ENCODE results near the gene MYRF.

The MYRF gene

GRCh38 chr11:61706452-61707400 is 45.7 kb upstream of the MYRF start:
- H3K4me3 ChIP-seq (replicated peaks; ENCODE audit: insufficient read depth, low read length) = no peak overlapping the region
- no peak overlapping the region for H3K27ac ChIP-seq (replicated peaks)
- no peaks in the 10 kb centered on the region for H3K27me3 ChIP-seq (ENCODE audit: insufficient read depth, poor library complexity, severe bottlenecking)
- DNase-seq (ENCODE audit: low read depth in 1 of 2, low spot score in 1 of 2) = no peak
- TF ChIP-seq POLR2AphosphoS5 (IDR thresholded peaks at IDR 0.05; ENCODE audit: low read depth) (no peak), GABPA (IDR thresholded peaks at IDR 0.05; ENCODE audit: low read depth) (no peak), SPI1 (IDR thresholded peaks at IDR 0.05; ENCODE audit: borderline replicate concordance, low read depth) (no peak)
- TF ChIP-seq, protein P1, sequence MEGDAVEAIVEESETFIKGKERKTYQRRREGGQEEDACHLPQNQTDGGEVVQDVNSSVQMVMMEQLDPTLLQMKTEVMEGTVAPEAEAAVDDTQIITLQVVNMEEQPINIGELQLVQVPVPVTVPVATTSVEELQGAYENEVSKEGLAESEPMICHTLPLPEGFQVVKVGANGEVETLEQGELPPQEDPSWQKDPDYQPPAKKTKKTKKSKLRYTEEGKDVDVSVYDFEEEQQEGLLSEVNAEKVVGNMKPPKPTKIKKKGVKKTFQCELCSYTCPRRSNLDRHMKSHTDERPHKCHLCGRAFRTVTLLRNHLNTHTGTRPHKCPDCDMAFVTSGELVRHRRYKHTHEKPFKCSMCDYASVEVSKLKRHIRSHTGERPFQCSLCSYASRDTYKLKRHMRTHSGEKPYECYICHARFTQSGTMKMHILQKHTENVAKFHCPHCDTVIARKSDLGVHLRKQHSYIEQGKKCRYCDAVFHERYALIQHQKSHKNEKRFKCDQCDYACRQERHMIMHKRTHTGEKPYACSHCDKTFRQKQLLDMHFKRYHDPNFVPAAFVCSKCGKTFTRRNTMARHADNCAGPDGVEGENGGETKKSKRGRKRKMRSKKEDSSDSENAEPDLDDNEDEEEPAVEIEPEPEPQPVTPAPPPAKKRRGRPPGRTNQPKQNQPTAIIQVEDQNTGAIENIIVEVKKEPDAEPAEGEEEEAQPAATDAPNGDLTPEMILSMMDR (IDR thresholded peaks at IDR 0.05; ENCODE audit: insufficient read depth, low read length) = no peak
- TF ChIP-seq, protein P2, sequence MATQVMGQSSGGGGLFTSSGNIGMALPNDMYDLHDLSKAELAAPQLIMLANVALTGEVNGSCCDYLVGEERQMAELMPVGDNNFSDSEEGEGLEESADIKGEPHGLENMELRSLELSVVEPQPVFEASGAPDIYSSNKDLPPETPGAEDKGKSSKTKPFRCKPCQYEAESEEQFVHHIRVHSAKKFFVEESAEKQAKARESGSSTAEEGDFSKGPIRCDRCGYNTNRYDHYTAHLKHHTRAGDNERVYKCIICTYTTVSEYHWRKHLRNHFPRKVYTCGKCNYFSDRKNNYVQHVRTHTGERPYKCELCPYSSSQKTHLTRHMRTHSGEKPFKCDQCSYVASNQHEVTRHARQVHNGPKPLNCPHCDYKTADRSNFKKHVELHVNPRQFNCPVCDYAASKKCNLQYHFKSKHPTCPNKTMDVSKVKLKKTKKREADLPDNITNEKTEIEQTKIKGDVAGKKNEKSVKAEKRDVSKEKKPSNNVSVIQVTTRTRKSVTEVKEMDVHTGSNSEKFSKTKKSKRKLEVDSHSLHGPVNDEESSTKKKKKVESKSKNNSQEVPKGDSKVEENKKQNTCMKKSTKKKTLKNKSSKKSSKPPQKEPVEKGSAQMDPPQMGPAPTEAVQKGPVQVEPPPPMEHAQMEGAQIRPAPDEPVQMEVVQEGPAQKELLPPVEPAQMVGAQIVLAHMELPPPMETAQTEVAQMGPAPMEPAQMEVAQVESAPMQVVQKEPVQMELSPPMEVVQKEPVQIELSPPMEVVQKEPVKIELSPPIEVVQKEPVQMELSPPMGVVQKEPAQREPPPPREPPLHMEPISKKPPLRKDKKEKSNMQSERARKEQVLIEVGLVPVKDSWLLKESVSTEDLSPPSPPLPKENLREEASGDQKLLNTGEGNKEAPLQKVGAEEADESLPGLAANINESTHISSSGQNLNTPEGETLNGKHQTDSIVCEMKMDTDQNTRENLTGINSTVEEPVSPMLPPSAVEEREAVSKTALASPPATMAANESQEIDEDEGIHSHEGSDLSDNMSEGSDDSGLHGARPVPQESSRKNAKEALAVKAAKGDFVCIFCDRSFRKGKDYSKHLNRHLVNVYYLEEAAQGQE (IDR thresholded peaks at IDR 0.05; ENCODE audit: insufficient replicate concordance, low read depth) = no peak

DNA sequence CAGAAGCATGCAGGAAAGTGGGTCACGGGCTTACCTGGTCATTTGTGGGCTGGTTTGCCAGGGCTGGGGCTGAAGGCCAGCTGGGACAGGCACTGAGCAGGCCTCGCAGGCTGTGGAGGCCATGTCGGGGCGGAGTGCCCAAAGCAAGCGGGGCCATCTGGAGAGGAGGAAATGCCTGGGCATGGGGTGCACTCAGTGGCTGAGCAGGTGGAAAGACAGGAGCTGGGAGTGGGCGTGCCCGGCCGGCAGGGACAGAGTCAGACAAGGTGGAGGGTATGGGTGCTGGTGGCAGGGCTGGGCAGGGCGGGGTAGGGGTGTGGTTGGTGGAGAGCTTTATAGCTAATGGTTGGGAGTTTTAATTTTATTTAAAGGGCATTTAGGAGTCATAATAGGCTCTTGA is 44.9 kb upstream of the MYRF start:
- DNase-seq (ENCODE audit: low read depth in 1 of 2, low spot score in 1 of 2) = no peak
- H3K27ac ChIP-seq (replicated peaks) = no peak overlapping the region

GRCh38 chr11:61709110-61709509 is 43.3 kb upstream of the MYRF start:
- no peak for DNase-seq (ENCODE audit: low read depth in 1 of 2, low spot score in 1 of 2)
- no peak overlapping the region for H3K27ac ChIP-seq (replicated peaks)
- TF ChIP-seq, protein P1 (IDR thresholded peaks at IDR 0.05; ENCODE audit: insufficient read depth, low read length) = no peak
- TF ChIP-seq GABPA (IDR thresholded peaks at IDR 0.05; ENCODE audit: low read depth) (no peak), SPI1 (IDR thresholded peaks at IDR 0.05; ENCODE audit: borderline replicate concordance, low read depth) (no peak), POLR2AphosphoS5 (IDR thresholded peaks at IDR 0.05; ENCODE audit: low read depth) (no peak)
- TF ChIP-seq, protein P2 (IDR thresholded peaks at IDR 0.05; ENCODE audit: insufficient replicate concordance, low read depth) = no peak
- H3K27me3 ChIP-seq (ENCODE audit: insufficient read depth, poor library complexity, severe bottlenecking) = no peaks in the 10 kb centered on the region
- no peak overlapping the region for H3K4me3 ChIP-seq (replicated peaks; ENCODE audit: insufficient read depth, low read length)

More for the DNA sequence above, 44.9 kb upstream of the MYRF start:
- TF ChIP-seq, protein P2 (IDR thresholded peaks at IDR 0.05; ENCODE audit: insufficient replicate concordance, low read depth) = no peak
- H3K4me3 ChIP-seq (replicated peaks; ENCODE audit: insufficient read depth, low read length) = no peak overlapping the region
- no peaks in the 10 kb centered on the region for H3K27me3 ChIP-seq (ENCODE audit: insufficient read depth, poor library complexity, severe bottlenecking)

Data from HL-60 (cell line).